GM19193 (cell line): Measurements from ENCODE around the gene NLRP3.

Source experiments
- POLR2A ChIP-seq: IDR thresholded peaks from 4 replicates; pipeline ENCODE4 v1.6.1; 2011; ENCODE audit not compliant: insufficient read depth, insufficient read length; ENCODE audit errors: extremely low read depth

Gene NLRP3

GRCh38 chr1:247415423-247416361 is at the start of gene NLRP3:
Gene NLRP3 (plus strand): TSS chr1:247416173. CDS start chr1:247418801, 2,628 bp downstream.
- no peak for TF ChIP-seq POLR2A

GRCh38 chr1:247366926-247367645 is 48.9 kb upstream of the NLRP3 start:
- no peak for TF ChIP-seq POLR2A

GRCh38 chr1:247367786-247368422 is 48.1 kb upstream of the NLRP3 start:
- no peak for TF ChIP-seq POLR2A

GRCh38 chr1:247368490-247369145 is 47.4 kb upstream of the NLRP3 start:
- no peak for TF ChIP-seq POLR2A

GRCh38 chr1:247370786-247371732 is 44.9 kb upstream of the NLRP3 start:
- no peak for TF ChIP-seq POLR2A

GRCh38 chr1:247371801-247372259 is 44.1 kb upstream of the NLRP3 start:
- no peak for TF ChIP-seq POLR2A

- TF ChIP-seq POLR2A: no peak
Measured at GRCh38 chr1:247373721-247374141, 42.2 kb upstream of the NLRP3 start.

- TF ChIP-seq POLR2A: no peak
Measured at GRCh38 chr1:247375747-247376146, 40.2 kb upstream of the NLRP3 start.

- no peak for TF ChIP-seq POLR2A
Measured at GRCh38 chr1:247376659-247377058, 39.3 kb upstream of the NLRP3 start.

GRCh38 chr1:247378334-247379073 is 37.5 kb upstream of the NLRP3 start:
- no peak for TF ChIP-seq POLR2A

- TF ChIP-seq POLR2A: no peak
Measured at GRCh38 chr1:247385283-247385682, 30.7 kb upstream of the NLRP3 start.

GRCh38 chr1:247386217-247386616 is 29.8 kb upstream of the NLRP3 start:
- TF ChIP-seq POLR2A: no peak

GRCh38 chr1:247386687-247387086 is 29.3 kb upstream of the NLRP3 start:
- no peak for TF ChIP-seq POLR2A
